Neural cell (in vitro differentiated cells): ENCODE data around the gene NRN1.
"Not testable (repeated sequence)": the region's sequence is repeated elsewhere in the genome, so short reads cannot be mapped to it uniquely, and the experiment has no call there.

ENCODE experiments used
- EP300 ChIP-seq: fragments of 450-650 bp; conservative IDR thresholded peaks from 2 replicates; pipeline ENCODE4 v1.6.1; 2014; ENCODE audit warnings: antibody characterized with exemption, mild to moderate bottlenecking, moderate library complexity; ENCODE audit not compliant: poor library complexity, severe bottlenecking
- EZH2 ChIP-seq: fragments of 200-600, 300-800 bp; shearing (Covaris generic), sonication (generic); IDR thresholded peaks from 2 replicates; pipeline ENCODE4 v1.6.1; 2014; ENCODE audit warnings: antibody characterized with exemption, low read length, borderline replicate concordance, mild to moderate bottlenecking; ENCODE audit not compliant: insufficient read depth, poor library complexity, severe bottlenecking
- MXI1 ChIP-seq: fragments of 450-650 bp; conservative IDR thresholded peaks from 2 replicates; pipeline ENCODE4 v1.6.1; 2014; ENCODE audit warnings: antibody characterized with exemption, mild to moderate bottlenecking; ENCODE audit not compliant: poor library complexity, severe bottlenecking
- POLR2AphosphoS5 ChIP-seq: IDR thresholded peaks from 2 replicates; pipeline ENCODE4 v1.6.1; 2012
- TAF1 ChIP-seq: IDR thresholded peaks from 2 replicates; pipeline ENCODE4 v1.6.1; 2012; ENCODE audit warnings: low read depth
- TF ChIP-seq, protein P1 (sequence below): fragments of 450-650 bp; IDR thresholded peaks from 2 replicates; pipeline ENCODE4 v1.5.1; 2014; ENCODE audit warnings: antibody characterized with exemption, mild to moderate bottlenecking, moderate library complexity; ENCODE audit not compliant: poor library complexity, severe bottlenecking
- TF ChIP-seq, protein P2 (sequence below): IDR thresholded peaks from 2 replicates; pipeline ENCODE4 v1.6.1; 2012; ENCODE audit warnings: borderline replicate concordance

DNA sequence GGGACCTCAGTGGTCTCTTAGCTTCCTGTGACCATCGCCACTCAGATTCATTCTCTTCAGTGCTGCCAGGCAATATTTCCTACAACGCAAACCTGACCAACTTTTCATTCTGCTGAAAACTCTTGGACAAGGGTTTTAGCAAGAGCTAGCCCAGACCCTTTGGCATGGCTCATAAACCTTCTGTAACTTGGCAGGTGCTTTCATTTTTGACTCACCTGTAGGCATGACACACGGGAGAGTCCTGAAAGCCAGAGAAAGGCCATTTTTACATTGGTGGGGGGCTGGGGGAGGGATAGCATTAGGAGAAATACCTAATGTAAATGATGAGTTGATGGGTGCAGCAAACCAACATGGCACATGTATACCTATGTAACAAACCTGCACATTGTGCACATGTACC is 38.7 kb downstream of the NRN1 start:
- TF ChIP-seq, protein P1, sequence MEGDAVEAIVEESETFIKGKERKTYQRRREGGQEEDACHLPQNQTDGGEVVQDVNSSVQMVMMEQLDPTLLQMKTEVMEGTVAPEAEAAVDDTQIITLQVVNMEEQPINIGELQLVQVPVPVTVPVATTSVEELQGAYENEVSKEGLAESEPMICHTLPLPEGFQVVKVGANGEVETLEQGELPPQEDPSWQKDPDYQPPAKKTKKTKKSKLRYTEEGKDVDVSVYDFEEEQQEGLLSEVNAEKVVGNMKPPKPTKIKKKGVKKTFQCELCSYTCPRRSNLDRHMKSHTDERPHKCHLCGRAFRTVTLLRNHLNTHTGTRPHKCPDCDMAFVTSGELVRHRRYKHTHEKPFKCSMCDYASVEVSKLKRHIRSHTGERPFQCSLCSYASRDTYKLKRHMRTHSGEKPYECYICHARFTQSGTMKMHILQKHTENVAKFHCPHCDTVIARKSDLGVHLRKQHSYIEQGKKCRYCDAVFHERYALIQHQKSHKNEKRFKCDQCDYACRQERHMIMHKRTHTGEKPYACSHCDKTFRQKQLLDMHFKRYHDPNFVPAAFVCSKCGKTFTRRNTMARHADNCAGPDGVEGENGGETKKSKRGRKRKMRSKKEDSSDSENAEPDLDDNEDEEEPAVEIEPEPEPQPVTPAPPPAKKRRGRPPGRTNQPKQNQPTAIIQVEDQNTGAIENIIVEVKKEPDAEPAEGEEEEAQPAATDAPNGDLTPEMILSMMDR: not testable (repeated sequence)
- not testable (repeated sequence) for TF ChIP-seq POLR2AphosphoS5, TAF1, EP300, EZH2, MXI1
- TF ChIP-seq, protein P2, sequence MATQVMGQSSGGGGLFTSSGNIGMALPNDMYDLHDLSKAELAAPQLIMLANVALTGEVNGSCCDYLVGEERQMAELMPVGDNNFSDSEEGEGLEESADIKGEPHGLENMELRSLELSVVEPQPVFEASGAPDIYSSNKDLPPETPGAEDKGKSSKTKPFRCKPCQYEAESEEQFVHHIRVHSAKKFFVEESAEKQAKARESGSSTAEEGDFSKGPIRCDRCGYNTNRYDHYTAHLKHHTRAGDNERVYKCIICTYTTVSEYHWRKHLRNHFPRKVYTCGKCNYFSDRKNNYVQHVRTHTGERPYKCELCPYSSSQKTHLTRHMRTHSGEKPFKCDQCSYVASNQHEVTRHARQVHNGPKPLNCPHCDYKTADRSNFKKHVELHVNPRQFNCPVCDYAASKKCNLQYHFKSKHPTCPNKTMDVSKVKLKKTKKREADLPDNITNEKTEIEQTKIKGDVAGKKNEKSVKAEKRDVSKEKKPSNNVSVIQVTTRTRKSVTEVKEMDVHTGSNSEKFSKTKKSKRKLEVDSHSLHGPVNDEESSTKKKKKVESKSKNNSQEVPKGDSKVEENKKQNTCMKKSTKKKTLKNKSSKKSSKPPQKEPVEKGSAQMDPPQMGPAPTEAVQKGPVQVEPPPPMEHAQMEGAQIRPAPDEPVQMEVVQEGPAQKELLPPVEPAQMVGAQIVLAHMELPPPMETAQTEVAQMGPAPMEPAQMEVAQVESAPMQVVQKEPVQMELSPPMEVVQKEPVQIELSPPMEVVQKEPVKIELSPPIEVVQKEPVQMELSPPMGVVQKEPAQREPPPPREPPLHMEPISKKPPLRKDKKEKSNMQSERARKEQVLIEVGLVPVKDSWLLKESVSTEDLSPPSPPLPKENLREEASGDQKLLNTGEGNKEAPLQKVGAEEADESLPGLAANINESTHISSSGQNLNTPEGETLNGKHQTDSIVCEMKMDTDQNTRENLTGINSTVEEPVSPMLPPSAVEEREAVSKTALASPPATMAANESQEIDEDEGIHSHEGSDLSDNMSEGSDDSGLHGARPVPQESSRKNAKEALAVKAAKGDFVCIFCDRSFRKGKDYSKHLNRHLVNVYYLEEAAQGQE: not testable (repeated sequence)
